Activated T-helper 1 cell treated with anti-CD3 and anti-CD28 coated beads, Interleukin-12 subunit alpha, Interleukin-12 subunit beta, Interleukin-2, Interleukin-4 antibody, amounts not matched to agents 30 ng/mL and 10 ng/mL and 1 ng/mL, durations not matched to agents 14 hours and 24 hours and 36 hours (primary cell): ENCODE results near the gene GLRA3. TPM values are rescaled to one million over a fixed set of nuclear protein-coding genes. Genes with fewer than 3 reads are reported as not detected.
"Not testable (repeated sequence)": the region's sequence is repeated elsewhere in the genome, so short reads cannot be mapped to it uniquely, and the experiment has no call there.

Experiments used
- DNase-seq: peaks from one replicate; pipeline ENCODE4 v3.0.0; 2021; ENCODE audit warnings: low spot score
- H3K27ac Mint-ChIP-seq: one replicate; pipeline ENCODE4 v1.8.0; 2021; ENCODE audit warnings: mild to moderate bottlenecking, mixed read lengths
- H3K27me3 Mint-ChIP-seq: one replicate; pipeline ENCODE4 v1.8.0; 2022; ENCODE audit warnings: mild to moderate bottlenecking, moderate library complexity, mixed read lengths; ENCODE audit not compliant: insufficient read depth
- H3K36me3 Mint-ChIP-seq: one replicate; pipeline ENCODE4 v1.8.0; 2021; ENCODE audit warnings: low read depth, mixed read lengths
- H3K4me1 Mint-ChIP-seq: one replicate; pipeline ENCODE4 v1.8.0; 2021; ENCODE audit warnings: low read depth, mixed read lengths
- H3K4me3 Mint-ChIP-seq: one replicate; pipeline ENCODE4 v1.8.0; 2021; ENCODE audit warnings: mild to moderate bottlenecking, moderate library complexity, mixed read lengths
- H3K9me3 Mint-ChIP-seq: one replicate; pipeline ENCODE4 v1.8.0; 2021; ENCODE audit warnings: mixed read lengths
- intact Hi-C: fragments of 100-400 bp; cut with micrococcal nuclease; formaldehyde crosslinking; loops from one replicate; pipeline ENCODE4 v1.15.1; 2024
- total RNA-seq: library from RNA; stranded (reverse); gene quantifications from 2 replicates; pipeline ENCODE4 v1.2.3, GENCODE V29; 2022

Gene GLRA3
- not detected in 2 replicates for total RNA-seq

DNA sequence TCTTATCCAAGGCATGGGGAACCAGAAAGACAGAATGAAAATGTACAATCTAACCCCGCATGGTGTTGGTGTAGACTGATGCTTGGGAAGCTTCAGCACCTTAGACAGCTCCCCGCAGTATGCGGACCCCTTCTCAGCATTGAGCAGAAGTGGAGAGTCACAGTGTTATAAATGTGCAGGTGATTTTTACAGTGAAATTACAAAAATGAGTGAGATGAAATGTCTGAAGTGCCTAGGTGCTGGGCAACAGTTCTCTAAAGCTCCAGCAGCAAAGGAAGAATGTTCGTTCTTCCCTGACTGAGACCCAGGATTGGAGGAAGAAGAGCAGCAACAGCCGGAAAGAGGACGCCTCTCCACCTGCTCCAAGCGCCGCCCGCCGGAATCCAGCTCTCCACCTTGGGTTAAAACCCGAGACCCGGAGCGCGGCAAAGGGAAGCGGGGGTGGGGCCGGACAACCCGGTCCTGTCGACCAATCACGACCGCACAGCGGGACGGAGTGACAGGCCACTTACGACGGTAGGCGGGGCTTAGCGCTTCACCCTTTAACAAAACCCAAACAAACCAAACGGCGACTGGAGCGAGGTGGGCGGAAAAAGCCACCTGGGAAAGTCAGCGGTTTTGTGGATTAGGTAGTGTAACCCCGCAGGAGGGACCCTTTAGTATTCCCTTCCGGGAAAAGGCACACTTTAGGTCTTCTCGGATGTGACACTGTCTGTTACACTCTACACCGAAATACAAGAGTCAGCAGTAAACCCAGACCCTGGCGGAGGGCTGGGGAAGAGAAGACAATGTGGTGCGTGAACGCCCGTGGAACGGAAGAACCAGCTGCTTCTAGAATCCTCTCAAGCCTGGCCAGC lies at the start of gene GLRA3:
GLRA3 (minus strand) TSS at position 403 of the 857 bp plus-strand sequence. CDS start 436 bp downstream, outside the sequence.
- no peak for DNase-seq
- H3K4me1 Mint-ChIP-seq: peaks cover 6% of the 10 kb centered on the region
- H3K27me3 Mint-ChIP-seq: peaks cover 8% of the 10 kb centered on the region
- H3K27ac Mint-ChIP-seq: no peak within 1 kb of the TSS
- H3K36me3 Mint-ChIP-seq: no peaks in the 10 kb centered on the region
- no peaks in the 10 kb centered on the region for H3K9me3 Mint-ChIP-seq
- intact Hi-C loops: no loop called here
- no peak within 1 kb of the TSS for H3K4me3 Mint-ChIP-seq

DNA sequence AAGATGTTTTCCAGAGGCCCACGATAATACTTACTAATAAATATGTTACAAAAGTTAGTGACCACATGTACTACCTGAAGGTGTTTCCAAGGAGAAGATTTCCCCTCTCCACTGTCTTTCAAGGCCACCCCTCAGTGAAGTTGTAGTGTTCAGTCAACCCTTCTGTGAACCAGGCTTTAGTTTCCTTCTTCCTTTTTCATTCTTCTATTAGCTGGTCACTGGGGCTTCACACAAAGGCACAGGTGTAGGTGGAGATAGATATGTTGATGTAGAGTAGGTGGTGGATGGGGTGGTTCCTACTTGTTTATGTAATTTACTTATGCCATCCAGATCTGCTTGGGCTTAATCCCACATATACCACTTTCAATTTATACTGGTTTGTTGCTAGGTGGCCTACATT lies 45.9 kb upstream of the GLRA3 start:
- H3K9me3 Mint-ChIP-seq: no peaks in the 10 kb centered on the region
- no peaks in the 10 kb centered on the region for H3K4me1 Mint-ChIP-seq
- no peaks in the 10 kb centered on the region for H3K36me3 Mint-ChIP-seq
- intact Hi-C loops: no loop called here
- no peak for DNase-seq
- H3K4me3 Mint-ChIP-seq: no peak overlapping the region
- no peak overlapping the region for H3K27ac Mint-ChIP-seq
- no peaks in the 10 kb centered on the region for H3K27me3 Mint-ChIP-seq

DNA sequence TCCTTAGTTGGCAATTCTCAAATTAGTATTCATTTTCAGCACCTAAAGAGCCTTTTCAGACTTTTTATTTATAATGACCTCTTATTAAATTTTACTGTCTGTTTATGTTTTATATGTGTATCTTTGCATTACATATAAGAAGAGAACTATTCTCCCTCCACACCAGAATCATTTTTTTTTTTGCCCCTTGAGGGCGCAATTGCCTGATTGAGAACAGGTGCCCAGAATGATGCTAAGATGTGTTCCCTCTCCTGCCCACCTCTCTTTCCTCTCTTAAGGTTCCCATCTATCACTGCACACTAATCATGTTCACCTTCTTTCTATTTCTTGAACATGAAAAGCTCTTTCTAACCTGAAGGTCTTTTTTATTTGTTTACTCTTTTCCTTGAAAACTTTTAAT lies 44.9 kb upstream of the GLRA3 start:
- H3K27me3 Mint-ChIP-seq: no peaks in the 10 kb centered on the region
- no peaks in the 10 kb centered on the region for H3K9me3 Mint-ChIP-seq
- DNase-seq: no peak
- H3K4me1 Mint-ChIP-seq: no peaks in the 10 kb centered on the region
- intact Hi-C loops: no loop called here
- H3K27ac Mint-ChIP-seq: no peak overlapping the region
- no peaks in the 10 kb centered on the region for H3K36me3 Mint-ChIP-seq
- H3K4me3 Mint-ChIP-seq: no peak overlapping the region

DNA sequence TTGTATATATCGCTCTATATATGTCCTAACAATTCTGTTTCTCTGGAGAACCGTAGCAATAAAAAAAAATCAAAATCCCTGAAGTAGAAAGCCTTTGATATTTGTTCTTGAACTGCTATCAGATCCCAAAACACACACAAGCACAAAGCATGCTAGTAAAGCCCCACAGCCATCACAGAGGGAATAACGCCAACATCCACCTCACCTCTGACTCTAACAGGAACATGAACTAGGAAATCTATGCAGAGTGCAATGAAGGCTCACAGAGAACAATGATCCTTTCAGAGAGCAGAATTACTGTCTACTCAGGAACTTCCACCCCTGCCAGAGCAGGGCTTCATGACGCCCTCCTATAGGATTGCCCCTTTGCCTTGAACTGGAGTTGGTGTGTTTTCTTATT lies 44.1 kb upstream of the GLRA3 start:
- H3K9me3 Mint-ChIP-seq, H3K36me3 Mint-ChIP-seq, intact Hi-C loops, DNase-seq, H3K27me3 Mint-ChIP-seq, H3K4me1 Mint-ChIP-seq, H3K27ac Mint-ChIP-seq, H3K4me3 Mint-ChIP-seq: not testable (repeated sequence)

DNA sequence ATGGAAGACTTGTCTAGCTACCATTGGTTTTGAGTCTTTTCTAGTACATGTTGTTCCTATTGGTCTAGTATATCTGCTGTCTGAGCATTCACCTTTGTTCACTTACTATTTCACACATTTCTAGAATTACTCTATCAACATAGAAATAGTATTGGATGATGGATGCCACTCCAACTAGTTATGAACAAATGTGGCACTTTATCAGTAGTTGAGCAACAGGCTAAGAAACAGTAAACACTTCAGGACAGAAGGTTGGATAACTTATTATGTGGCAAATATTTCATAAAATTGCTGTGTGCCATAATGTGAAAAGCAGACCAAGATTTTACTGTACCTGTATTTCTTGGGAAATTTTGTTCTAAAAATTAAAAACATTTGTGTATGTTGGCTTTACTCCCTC lies 42.4 kb upstream of the GLRA3 start:
- no peak overlapping the region for H3K27ac Mint-ChIP-seq
- H3K9me3 Mint-ChIP-seq: no peaks in the 10 kb centered on the region
- H3K36me3 Mint-ChIP-seq: no peaks in the 10 kb centered on the region
- H3K4me1 Mint-ChIP-seq: no peaks in the 10 kb centered on the region
- no peaks in the 10 kb centered on the region for H3K27me3 Mint-ChIP-seq
- no peak overlapping the region for H3K4me3 Mint-ChIP-seq
- DNase-seq: no peak
- intact Hi-C loops: no loop called here

DNA sequence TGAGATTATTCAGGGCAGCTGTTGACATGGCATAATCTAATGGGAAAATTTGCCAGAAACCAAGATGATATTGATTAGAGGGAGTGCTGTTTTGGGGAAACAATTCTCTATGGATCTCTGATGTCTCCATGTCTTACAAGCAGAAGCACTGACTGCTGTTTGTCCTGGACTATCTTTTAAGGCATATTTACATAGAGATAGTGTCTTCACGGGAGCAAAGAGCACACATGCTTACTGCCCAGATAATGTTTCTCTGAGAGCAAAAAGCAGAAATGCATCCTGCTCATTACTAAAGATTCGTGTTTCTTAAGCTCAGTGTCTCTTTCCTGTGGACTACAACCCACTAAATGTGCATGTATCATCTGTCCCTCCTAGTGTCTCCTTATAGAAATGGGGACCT lies 41.3 kb upstream of the GLRA3 start:
- DNase-seq: no peak
- Mint-ChIP-seq H3K27me3 (no peaks in the 10 kb centered on the region), H3K27ac (no peak overlapping the region), H3K4me1 (no peaks in the 10 kb centered on the region), H3K9me3 (no peaks in the 10 kb centered on the region), H3K4me3 (no peak overlapping the region), H3K36me3 (no peaks in the 10 kb centered on the region)
- intact Hi-C loops: no loop called here

DNA sequence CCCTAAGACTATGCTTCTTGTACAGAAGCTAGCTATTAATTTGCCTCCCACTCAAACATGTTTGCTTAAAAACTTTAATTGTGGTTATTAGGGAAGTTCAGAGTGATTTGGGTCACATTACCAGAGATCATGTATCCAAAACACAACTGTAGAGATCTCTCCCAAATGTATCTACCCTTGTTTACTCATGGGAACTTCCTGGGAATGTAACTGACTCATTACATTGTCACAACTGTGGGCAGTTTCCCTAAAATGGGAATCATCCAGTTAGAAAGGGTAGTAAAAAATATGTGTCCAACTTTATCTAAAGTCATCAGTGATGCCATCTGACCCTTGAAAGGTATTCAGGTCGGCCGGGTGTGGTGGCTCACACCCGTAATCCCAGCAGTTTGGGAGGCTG lies 40.3 kb upstream of the GLRA3 start:
- no peaks in the 10 kb centered on the region for H3K27me3 Mint-ChIP-seq
- H3K4me1 Mint-ChIP-seq: no peaks in the 10 kb centered on the region
- H3K36me3 Mint-ChIP-seq: no peaks in the 10 kb centered on the region
- H3K4me3 Mint-ChIP-seq: no peak overlapping the region
- no peak overlapping the region for H3K27ac Mint-ChIP-seq
- intact Hi-C loops: no loop called here
- no peak for DNase-seq
- H3K9me3 Mint-ChIP-seq: no peaks in the 10 kb centered on the region

DNA sequence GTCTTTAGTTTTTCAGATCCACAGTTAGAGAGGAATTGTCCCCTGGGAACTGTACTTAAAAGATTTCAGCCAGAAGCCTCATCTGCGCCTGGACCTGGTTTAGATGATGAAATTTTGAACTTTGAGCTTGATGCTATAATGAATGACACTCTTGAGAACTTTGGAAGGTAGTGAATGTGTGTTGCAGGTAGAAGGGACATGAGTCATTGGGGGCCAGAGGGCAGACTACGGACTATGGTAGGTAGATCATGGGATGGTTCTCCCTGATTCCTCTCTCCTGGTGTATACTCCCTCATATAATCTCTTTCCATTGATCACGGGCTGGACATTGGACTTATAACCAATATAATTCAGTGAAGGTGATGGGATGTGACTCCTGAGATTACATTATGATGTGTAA lies 38.9 kb upstream of the GLRA3 start:
- no peak overlapping the region for H3K27ac Mint-ChIP-seq
- intact Hi-C loops: no loop called here
- no peaks in the 10 kb centered on the region for H3K9me3 Mint-ChIP-seq
- no peak for DNase-seq
- no peak overlapping the region for H3K4me3 Mint-ChIP-seq
- H3K36me3 Mint-ChIP-seq: no peaks in the 10 kb centered on the region
- no peaks in the 10 kb centered on the region for H3K27me3 Mint-ChIP-seq
- no peaks in the 10 kb centered on the region for H3K4me1 Mint-ChIP-seq

DNA sequence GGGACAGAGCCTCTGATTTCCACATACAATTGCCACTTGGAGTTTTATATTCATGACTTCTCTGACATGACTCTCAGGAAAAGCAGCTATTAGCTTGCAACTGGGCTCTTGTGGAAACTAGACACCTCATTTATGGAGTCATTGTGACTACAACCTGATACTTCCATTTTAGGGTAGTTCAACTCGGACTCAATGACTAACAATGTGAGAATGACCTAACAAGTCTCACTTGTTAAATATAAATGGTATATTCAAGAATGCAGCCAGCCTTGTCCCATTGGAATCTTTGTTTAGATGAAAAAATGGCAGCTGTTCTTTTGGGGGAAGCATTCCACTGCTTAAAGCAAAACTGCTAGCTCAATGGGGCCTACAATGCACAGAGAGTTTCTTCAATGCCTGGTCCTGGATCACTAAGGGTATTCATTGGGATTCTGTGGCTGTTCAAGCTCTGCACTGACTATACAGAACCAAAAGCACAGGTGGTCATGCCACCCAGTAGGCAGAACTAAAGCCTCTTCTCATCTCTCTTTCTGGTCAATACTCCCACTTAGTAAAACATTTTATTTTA lies 36.5 kb upstream of the GLRA3 start:
- Mint-ChIP-seq H3K4me1 (no peaks in the 10 kb centered on the region), H3K36me3 (no peaks in the 10 kb centered on the region), H3K27ac (no peak overlapping the region), H3K9me3 (no peaks in the 10 kb centered on the region), H3K27me3 (no peaks in the 10 kb centered on the region), H3K4me3 (no peak overlapping the region)
- intact Hi-C loops: no loop called here
- no peak for DNase-seq

DNA sequence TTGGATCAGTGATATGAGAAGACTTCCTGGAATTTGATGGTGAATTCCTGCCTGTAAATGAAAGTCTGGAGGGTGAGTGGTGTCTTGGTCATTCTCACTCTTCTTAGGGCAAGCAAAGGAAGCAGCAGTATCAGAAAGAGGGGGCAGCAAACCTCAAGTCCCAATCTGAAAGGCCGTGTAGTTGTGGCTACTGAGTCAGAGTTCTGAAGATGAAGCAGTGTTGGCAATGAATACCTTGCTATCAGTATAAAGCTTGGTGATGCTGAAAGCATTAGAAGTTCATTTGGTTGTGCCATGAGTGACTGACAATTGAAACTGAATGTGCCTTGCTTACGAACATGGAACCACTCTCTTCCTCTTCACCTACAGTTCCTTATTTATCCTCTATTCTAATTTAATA lies 35.0 kb upstream of the GLRA3 start:
- no peaks in the 10 kb centered on the region for H3K36me3 Mint-ChIP-seq
- no peak overlapping the region for H3K4me3 Mint-ChIP-seq
- DNase-seq: no peak
- H3K27ac Mint-ChIP-seq: no peak overlapping the region
- intact Hi-C loops: no loop called here
- H3K27me3 Mint-ChIP-seq: no peaks in the 10 kb centered on the region
- no peaks in the 10 kb centered on the region for H3K4me1 Mint-ChIP-seq
- no peaks in the 10 kb centered on the region for H3K9me3 Mint-ChIP-seq

DNA sequence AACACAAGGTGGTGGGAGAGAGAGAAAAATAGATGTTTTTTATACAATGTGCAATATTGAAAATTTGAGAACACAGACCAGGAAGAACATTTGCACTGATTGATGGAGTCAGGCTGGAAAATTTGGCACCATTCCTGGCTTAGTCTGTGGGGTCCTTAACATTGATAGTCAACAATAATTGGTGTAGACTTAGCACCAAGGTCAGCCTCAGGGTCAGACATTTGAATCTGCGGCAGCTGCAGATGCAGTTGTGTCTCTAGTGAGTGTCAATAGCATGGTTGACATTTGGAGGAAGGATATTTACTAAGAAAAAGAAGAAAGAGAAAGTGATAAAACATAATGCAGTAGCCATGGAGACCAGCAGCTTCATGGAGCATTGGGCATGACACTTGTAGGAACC lies 31.5 kb upstream of the GLRA3 start:
- Mint-ChIP-seq H3K27me3 (no peaks in the 10 kb centered on the region), H3K9me3 (no peaks in the 10 kb centered on the region), H3K36me3 (no peaks in the 10 kb centered on the region), H3K4me1 (no peaks in the 10 kb centered on the region), H3K4me3 (no peak overlapping the region), H3K27ac (no peak overlapping the region)
- intact Hi-C loops: no loop called here
- DNase-seq: no peak

DNA sequence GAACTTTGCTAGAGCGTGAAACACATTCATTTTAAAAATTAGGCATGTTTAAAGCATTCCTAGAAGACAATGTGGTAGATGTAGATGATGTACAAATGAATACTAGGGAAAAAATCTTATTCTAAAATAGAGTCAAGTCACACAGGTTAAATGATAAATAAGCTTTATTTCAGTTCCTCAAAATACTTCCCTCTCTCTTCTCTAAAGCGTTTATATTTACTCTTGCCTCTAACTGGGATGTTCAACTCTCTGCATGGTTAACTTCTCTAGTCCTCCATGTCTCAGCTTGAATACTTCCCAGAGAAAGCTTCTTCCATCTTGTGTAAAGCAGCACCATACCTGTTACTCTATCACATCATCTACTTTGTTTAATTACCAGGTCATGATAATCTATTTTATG lies 30.9 kb upstream of the GLRA3 start:
- intact Hi-C loops: no loop called here
- H3K9me3 Mint-ChIP-seq: no peaks in the 10 kb centered on the region
- no peaks in the 10 kb centered on the region for H3K4me1 Mint-ChIP-seq
- H3K36me3 Mint-ChIP-seq: no peaks in the 10 kb centered on the region
- no peaks in the 10 kb centered on the region for H3K27me3 Mint-ChIP-seq
- DNase-seq: no peak
- H3K4me3 Mint-ChIP-seq: no peak overlapping the region
- no peak overlapping the region for H3K27ac Mint-ChIP-seq

DNA sequence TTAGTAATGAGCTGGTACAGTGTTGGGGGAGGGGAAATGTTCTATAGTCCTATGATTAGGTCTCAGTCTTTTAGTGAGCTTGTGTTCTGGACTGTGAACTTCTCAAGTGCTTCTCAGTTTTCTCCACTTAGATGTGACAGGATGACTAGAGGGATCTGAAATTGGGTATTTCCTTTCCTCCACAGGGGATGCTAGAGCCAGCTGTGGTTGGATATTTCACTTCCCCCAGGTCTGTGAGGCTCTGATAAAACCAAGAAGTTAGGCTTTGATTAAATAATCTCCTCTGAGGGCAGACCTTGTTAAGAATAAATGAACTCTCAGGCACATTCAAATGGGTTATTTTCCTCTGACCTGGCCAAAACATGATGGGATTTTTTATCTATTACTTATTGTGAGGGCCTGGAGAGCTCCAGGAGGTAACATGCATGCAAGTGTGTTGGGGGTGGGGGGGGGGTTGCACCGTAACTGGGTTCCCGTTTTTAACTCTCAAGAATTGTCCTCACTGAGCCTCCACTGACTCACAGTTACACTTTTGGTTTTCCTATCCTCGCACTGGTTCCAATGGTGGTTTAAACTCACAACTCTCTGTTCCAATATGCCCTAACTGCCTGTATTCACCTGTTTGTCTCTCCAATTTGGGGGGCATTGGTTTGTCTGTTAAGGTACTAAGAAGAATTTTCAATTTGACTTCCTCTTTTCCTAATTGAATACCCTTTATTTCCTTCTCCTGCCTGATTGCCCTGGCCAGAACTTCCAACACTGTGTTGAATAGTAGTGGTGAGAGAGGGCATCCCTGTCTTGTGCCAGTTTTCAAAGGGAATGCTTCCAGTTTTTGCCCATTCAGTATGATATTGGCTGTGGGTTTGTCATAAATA lies 28.1 kb upstream of the GLRA3 start:
- no peak for DNase-seq
- Mint-ChIP-seq H3K4me1 (no peaks in the 10 kb centered on the region), H3K4me3 (no peak overlapping the region), H3K27me3 (no peaks in the 10 kb centered on the region), H3K36me3 (no peaks in the 10 kb centered on the region), H3K9me3 (no peaks in the 10 kb centered on the region), H3K27ac (no peak overlapping the region)
- intact Hi-C loops: no loop called here
